Measurements from ENCODE around the gene SOHLH1.

SOHLH1 gene

DNA sequence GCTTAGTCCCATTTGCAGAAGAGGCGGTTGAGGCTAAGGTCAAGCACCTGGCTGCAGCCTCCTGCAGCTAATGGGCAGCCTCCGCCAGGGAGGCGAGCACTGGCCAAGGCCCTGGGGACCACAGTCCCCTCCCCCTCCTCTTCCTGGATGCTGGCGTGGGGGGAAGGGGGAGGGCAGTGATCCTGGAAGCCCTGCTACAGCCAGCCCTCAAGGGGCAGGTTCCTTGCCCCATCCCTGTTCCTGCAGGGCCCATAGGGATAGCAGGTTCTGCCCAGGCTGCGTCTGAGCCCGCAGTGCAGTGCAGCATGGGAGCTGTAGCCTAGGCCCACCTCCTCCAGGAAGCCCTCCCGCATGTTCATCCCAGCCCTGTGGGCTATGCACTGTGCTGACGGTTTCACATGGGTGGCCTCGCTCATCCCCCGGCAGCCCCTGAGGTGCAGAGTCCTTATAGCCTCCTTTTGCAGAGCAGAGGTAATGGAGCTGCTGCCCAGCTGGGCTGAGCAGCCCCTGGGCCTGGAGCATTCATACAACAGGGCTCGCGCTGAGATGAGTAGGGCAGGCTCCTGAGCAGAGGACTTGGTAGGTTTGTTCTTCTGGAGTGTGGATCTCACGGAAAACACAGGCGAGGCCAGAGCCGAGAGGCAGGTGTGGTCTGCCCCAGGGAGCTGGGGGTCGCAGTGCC is 38.7 kb upstream of the SOHLH1 start:
- POLR2A ChIA-PET: no interaction called here
- no peak for DNase-seq (ENCODE audit: low read depth, low spot score)
- TF ChIP-seq, protein P1, sequence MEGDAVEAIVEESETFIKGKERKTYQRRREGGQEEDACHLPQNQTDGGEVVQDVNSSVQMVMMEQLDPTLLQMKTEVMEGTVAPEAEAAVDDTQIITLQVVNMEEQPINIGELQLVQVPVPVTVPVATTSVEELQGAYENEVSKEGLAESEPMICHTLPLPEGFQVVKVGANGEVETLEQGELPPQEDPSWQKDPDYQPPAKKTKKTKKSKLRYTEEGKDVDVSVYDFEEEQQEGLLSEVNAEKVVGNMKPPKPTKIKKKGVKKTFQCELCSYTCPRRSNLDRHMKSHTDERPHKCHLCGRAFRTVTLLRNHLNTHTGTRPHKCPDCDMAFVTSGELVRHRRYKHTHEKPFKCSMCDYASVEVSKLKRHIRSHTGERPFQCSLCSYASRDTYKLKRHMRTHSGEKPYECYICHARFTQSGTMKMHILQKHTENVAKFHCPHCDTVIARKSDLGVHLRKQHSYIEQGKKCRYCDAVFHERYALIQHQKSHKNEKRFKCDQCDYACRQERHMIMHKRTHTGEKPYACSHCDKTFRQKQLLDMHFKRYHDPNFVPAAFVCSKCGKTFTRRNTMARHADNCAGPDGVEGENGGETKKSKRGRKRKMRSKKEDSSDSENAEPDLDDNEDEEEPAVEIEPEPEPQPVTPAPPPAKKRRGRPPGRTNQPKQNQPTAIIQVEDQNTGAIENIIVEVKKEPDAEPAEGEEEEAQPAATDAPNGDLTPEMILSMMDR (IDR thresholded peaks at IDR 0.05; ENCODE audit: insufficient read depth, low read length, missing control alignments): no peak
- CTCF ChIA-PET: no interaction called here
- no peak overlapping the region for H3K4me3 ChIP-seq (ENCODE audit: low read depth, low read length)

DNA sequence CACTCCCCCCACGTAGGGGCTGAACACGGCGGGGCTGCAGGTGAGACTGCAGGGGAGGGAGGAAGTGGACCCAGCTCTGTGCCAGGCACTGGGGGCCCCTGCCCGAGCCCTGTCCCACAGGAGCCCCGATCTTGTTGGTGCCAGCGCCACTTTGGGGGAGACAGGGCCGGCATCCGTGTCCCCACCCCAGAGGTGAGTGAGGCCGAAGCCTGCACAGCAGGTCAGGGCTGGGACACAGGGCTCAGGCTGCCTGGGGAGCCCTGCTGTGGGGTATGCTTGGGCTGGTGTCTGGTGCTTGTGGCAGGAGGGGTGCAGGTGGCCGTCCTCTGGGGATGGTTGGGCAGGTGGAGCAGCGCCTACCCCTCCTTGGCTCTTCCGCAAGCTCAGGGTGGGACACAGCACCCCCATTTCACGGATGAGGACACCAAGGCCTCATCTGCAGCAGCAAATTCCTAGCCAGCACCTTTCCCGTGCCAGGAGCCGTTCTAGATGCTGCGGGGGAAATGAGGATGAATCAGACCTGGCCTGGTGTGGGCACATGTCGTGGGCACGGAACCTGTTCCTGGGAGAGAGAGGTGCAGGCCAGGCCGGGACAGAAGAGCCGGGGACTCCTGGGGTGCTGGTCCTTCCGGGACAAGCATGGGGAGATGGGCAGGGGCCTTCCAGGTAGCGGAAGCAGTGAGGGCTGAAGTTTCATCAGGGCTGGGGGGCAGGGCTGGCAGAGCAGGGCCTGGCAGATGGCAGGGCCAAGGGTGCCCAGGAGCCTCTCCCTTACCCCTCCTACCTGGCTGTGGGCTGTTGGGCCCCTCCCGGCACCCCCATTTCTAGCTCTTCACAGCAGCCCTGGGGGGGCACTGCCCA is 37.9 kb upstream of the SOHLH1 start:
- DNase-seq (ENCODE audit: low read depth, low spot score): no peak
- TF ChIP-seq, protein P1 (IDR thresholded peaks at IDR 0.05; ENCODE audit: insufficient read depth, low read length, missing control alignments): no peak
- ChIA-PET CTCF (no interaction called here), POLR2A (no interaction called here)
- no peak overlapping the region for H3K4me3 ChIP-seq (ENCODE audit: low read depth, low read length)

DNA sequence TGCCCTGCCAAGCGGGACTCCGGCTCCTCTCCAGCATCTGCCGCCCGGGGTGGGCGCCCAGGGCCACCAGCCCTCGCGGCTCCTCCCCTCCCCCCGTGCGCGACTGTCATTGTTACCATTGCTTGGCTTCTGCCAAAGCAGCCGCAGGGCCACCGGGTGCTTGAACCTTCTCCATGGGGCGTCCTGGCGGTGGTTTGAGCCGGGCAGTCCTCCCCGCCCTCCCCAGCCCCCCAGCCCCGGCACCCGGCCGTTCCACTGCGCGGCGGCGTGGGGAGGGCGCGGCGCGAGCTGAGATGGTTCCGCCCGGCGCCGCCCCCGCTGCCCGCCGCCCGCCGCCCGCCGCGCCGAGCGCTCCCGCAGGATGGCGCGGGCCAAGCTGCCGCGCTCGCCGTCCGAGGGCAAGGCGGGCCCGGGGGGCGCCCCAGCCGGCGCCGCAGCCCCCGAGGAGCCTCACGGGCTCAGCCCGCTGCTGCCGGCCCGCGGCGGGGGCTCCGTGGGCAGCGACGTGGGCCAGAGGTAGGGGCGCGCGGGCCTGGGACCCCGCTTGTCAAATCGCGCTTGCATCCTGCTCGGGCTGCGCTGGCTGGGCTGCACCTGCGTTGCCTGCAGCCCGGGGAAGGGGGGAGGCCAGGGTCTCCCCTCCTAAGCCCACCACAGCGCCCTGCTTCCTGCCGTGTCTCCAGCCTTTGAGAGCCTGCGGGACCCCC is 37.1 kb upstream of the SOHLH1 start:
- no peak for DNase-seq (ENCODE audit: low read depth, low spot score)

DNA sequence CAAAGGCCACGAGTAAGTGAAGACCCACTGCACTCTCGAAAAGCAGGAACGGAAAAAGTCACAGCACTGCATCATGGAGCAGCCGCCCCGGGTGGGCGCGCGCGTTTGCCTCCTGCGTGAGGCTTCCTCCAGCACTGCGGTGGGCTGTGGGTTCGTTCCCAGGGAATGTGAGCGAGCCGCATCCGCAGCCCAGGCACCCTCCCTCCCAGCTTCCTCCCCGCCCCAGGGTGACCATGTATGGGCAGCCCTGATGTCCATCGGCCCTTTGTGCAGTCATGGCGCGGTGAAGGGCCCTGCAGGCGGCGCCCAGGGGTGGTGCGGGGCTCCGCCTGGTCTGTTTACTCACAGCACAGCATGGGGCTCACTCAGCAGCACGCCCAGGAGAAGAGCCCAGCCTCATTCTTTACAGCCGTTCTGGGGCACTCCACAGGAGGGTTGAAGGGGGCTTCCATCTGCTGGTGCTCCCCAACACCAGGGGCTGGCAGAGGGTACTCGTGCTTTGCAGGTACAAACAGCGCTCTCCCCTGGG is 35.4 kb upstream of the SOHLH1 start:
- CTCF ChIA-PET: no interaction called here
- POLR2A ChIA-PET: no interaction called here
- DNase-seq (ENCODE audit: low read depth, low spot score): no peak
- H3K4me3 ChIP-seq (ENCODE audit: low read depth, low read length): no peak overlapping the region
- TF ChIP-seq, protein P1 (IDR thresholded peaks at IDR 0.05; ENCODE audit: insufficient read depth, low read length, missing control alignments): no peak

More for the DNA sequence above, 37.1 kb upstream of the SOHLH1 start:
- TF ChIP-seq, protein P1 (IDR thresholded peaks at IDR 0.05; ENCODE audit: insufficient read depth, low read length, missing control alignments): no peak
- H3K4me3 ChIP-seq (ENCODE audit: low read depth, low read length): no peak overlapping the region
- ChIA-PET CTCF (no interaction called here), POLR2A (no interaction called here)

DNA sequence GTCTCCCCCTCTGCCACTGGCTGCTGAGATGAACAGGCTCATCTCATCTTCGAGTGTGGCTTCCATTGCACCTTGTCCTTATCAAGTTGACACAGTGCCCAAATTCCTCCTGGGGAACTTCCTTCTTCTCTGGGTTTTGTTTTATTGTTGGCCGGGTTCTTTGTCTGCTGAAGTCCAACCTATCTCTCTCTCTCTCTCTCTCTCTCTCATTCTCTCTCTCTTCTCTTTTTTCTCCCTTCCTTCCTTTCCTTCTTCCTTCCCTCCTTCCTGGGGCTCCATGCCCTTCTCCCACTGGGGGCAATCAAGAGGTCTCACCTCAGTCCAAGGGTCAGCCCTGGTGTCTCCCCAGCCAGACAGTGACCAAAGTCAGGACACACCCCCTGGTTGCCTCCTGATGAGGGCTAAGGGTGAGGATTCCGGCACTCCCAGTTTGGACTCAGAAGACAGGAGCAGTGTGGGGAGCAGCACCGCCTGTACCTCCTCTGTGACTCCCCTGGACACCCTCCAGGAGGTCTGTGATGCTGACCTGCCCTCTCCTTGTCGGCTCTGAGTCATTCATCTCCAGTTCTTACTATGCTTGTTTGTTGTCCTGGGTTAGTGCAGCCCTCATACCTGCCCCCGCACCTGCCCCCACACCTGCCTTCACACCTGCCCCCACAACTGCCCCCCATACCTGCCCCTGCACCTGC is 33.4 kb upstream of the SOHLH1 start:
- H3K4me3 ChIP-seq (ENCODE audit: low read depth, low read length): no peak overlapping the region
- TF ChIP-seq, protein P1 (IDR thresholded peaks at IDR 0.05; ENCODE audit: insufficient read depth, low read length, missing control alignments): no peak
- no peak for DNase-seq (ENCODE audit: low read depth, low spot score)
- ChIA-PET POLR2A (no interaction called here), CTCF (no interaction called here)

Measured in AG04449 (cell line).